UCSD-AML1 (cell line): ENCODE results near the gene PTPN3.

Experiments used
- DNase-seq: peaks from one replicate; lab custom pipeline; 2025; ENCODE audit not compliant: unreplicated experiment; lab: John Stamatoyannopoulos, UW

PTPN3 gene

DNA sequence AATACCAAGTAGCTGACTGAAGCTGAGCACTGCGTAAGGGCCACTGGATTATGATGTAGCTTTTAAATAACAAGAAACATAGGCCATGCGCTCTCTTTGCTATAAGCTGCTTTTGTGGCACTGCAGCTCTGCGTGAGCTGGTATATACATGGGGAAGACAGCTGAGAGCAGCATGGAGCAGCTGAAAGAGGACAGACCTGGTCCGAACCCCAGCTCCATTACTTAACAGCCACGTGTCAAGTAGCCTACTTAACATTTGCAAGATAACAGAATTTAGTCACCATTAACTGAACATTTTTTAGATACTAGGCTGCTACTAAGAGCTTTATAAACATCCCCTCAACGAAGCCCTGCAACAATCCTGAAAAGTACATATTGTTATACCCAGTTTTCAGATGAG, 69.3 kb downstream of the PTPN3 start:
- DNase-seq, result no peak

DNA sequence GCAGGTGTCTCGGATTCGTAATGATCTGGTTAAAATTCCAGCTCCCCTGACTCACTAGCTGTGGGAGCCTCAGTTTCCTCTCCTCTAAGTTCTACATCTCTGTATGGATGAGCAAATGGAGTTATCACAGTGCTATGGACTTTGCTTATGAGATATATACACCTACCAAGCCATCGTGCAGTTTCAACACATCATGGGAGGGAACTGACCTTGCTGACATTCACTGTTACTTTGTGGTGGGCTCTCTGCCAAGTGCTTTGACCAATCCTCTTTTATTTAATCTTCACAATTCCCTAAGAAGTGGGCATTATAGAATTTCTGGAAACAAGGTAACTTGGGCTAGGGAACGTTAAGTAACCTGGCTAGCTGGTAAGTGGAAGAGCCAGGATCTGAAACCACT, 70.2 kb downstream of the PTPN3 start:
- no peak for DNase-seq

DNA sequence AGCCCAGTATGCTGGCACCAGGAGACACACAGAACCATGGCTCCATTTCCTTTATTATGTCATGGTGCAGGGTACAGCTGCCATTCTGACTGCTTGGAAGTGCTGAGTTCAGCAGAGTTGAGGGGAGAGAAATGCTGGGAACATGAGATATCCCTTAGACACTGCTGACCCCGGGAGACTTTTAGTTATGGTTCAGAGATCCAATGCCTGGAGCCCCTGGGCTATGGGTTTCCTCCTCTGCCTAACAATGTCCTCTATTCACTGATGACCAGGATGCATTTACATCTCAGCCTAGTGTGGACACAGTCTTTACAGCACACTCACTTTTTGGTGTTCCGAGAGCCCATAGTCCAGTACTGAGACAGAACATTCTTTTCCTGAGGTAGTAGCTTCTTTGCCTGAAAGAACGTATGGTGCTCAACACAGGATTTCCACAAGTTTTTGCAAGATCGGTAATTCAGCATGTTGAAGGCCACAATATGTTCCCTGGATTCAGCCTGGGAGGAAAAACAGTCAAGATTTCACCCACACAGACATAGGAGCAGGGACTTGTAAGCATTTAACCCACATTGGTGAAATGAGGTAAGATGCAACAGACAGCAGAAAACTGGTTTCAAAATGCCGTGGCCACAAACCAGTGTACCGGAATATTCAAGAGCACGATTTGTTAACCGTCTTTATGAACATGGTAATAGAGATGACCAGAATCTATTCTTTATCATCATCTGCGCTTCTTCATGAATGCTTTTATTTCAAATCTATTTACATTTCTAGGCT, 71.3 kb downstream of the PTPN3 start:
- DNase-seq, result no peak

DNA sequence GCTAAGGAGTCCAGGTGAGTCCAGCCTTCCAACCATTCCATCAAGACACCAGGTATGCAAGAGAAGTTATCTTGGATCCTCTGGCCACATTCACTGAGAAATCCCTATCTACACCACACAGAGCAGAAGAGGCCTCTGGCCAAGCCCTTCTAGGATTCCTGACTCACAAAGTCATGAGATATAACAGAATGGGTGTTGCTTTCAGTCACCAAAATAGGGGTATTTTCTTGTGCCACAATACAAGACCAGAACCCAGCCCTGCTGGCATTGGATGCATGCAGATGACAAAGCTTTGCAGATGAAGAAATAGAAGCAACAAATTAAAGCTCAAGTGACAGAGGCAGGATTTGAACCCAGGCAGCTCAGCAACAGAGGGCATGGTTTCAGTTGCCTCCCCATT, 73.5 kb downstream of the PTPN3 start:
- no peak for DNase-seq

- no peak for DNase-seq
These were observed 74.2 kb downstream of the PTPN3 start for GRCh38 chr9:109423877-109424276.

DNA sequence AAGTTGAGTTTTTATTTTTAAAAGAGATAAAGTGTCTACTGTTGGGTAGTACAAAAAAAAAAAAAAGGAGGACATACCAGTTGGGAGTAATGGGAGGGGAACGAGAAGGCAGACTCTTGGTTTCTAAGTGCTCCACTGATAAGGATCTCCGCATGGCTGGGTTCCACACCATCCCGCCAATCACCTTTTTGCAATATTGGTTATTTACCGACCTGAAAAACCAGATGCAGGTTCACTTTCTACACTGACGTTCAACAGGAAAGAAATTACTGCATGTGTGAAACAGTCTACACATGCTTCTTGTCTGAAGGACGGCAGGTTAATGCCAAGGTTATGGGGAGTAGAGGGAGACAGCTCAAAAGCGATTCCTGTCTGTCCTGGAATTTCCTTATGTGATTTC, 75.5 kb downstream of the PTPN3 start:
- no peak for DNase-seq

DNA sequence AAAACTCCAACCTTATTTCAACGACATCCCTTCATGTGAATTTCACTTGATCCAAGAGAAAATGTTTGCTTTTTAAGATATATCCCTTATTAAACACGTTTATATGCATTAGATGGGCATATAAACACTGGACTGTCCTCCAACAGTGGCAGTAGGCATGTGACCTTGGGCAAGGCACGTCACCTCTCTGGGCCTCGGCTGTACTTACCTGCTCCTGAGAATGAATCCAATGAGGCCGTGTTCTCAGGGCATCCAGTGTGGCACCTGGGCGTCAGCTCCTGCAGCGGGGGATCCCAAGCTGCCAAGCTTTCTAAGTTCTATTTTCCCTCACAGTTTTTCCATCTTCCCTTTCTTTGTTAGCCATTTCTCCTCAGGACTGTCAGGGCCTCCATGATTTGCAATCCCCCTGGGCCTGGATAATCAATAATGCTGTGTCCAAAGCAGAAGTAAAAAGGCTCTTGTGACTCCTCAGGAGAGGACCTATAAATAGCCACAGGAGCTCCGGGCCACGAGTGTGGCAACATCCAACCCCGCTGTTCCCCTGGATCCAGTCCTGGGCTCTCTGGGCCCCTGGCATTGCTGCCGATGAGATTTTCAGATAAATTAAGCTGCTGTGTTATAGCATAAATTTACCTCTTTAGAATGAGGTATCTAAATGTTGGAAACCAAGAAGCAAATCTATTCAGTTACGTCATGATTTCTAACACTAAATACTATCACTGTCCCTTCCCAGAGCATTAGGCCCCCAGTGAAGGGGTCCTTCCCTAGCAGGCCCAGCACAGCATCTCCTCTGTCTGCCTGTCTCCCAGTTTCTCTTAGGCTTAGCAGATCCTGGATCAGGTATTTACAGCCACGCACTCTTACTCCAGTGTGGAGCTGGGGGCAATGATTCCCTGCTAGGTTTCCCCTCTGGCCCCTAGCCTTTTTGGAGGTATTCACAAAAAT, 76.8 kb downstream of the PTPN3 start:
- no peak for DNase-seq

DNA sequence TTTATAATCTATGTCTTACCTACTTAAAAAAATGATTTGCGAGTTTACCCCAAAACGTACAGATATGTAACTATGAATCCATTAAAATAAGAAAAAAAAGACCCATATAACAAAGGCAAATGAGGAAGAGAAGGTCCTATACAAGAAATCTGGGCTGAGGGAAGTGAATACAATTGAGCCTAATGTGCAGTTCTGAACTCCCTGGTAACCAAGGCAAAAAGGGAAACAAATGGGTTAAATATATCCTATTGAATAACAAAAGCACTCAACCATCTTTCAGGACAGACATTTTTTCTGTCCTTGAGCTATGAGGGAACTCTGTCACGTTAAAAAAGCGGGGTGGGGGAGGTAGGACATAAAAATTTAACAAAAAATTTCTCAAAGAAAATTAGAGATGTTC, 78.6 kb downstream of the PTPN3 start:
- DNase-seq, result no peak

DNA sequence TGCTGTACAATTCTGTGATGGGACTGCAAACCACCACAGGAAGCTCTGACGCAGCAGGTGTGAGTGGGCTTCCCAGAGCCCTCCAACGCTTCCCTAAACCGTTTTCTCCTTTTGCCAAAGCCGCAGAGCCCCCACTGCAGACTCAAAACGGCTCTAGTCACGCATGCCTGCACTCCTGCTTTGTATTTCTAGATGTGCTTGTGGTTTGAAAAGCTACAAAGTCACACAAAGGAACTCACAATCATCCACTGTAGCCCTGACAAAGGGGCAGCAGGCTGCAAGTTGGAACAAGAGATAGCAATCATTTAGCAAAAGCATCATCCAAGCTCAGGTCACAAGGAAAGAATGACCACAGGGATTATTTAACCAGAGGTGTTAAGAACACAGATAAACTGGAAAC, 79.3 kb downstream of the PTPN3 start:
- no peak for DNase-seq

DNA sequence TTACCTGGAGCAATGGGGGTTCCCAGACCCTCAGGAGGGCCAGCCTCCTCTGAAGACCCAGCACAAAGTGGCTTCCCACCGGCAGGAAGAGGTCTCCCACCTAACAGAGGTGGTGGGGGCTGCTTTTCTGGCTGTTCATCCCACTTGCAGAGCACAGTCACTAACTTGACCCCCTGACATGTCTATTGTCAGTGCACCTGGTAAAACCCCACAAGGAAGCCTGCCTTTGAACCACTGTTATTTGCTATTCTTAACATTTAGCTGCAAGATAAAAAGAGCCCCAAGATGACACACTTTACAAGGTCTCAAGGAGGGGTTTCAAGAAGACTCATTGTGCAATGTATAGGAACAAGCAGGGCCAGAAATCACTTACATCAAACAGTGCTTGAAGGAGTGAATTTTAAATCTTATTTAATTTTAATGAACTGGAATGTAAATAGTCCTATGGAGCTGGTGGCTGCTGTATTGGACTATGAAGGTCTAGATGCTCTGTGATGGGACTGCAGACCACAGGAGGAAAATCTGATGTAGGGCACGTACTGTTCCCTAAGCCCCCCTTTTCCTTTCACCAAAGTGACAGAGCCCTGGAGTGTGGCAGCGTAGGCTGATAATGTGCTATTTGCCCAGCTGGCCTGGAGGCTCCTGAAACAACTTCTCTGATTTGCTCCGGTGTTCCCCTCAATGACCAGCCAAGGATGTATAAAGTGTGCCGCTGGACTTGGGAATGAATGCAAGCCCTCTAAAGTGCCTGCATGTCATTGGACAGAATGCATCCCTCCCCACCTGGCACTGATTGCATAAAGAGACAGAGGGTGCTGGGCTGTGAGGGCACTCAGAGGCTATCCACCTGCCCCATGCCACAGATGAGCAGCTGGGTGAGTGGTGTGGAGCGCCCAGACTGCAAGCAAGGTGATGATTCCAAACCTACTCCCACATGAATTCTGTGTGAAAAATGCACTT, 80.2 kb downstream of the PTPN3 start:
- no peak for DNase-seq

GRCh38 chr9:109417054-109417453, 81.1 kb downstream of the PTPN3 start:
- DNase-seq, result no peak

GRCh38 chr9:109416135-109416706, 81.9 kb downstream of the PTPN3 start:
- no peak for DNase-seq

DNA sequence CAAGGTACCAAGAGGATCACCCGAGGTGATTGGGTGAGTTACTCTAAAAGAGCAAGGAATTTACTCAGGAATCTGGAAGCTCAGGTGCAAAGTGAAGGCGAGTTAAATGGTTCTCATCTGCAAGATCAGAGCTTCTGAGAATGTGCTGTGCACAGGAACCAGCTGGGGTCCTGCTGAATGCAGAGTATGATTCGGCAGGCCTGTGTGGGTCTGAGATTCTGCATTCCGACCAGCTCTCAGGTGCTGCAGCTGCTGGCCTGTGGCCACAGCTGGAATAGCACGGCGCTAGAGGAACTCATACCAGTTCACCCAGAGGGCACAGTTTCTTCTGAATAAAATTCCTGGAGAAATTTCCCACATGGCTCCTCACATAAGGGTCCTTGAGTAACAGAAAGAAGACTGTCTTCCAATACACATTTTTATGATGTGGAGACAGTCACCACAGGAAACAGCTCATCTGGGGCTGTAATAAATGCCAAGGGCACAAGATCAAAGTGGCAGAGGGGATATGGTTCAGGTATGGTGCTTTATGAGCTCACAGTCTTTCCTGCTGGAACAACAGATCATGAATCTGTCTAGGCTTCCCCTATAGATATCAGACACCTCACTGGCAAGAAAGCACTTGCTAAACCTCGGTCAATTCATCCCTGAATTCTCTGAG, 83.9 kb downstream of the PTPN3 start:
- no peak for DNase-seq

- DNase-seq, result no peak
These were observed 86.2 kb downstream of the PTPN3 start for GRCh38 chr9:109411798-109412352.

DNA sequence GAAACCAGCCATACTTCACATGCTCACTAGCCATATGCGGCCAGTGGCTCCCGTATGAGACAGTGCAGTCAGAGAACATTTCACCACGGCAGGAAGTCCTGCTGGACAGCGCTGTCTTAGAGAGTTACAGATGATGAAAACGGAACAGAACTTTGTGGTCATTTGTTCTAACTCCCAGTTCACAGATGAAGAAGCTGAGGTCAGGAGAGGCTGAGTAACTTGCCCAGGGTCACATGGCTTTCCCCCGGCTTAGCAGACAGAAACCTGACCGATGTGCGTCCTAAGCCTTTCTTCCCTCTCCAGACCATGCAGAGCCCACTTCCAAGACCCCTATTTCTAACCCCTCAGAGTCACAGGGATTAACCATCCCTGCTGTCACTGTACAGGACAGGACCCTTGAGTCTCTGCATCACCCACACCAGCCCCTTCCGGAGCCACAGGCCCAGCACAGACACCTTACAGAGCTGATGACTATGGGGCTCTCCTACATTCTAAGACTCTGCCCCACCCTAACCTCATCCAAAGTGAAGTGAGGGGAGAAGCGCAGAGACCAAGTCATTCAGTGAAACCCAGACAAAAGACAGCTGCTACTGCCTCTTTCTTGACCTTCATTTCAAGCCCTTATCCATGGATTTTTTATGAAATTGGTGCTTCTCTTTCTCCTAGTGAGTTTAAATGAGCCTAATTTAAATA, 86.9 kb downstream of the PTPN3 start:
- DNase-seq, result no peak

GRCh38 chr9:109409773-109410397, 88.2 kb downstream of the PTPN3 start:
- no peak for DNase-seq

GRCh38 chr9:109408759-109409462, 89.2 kb downstream of the PTPN3 start:
- DNase-seq, result no peak

DNA sequence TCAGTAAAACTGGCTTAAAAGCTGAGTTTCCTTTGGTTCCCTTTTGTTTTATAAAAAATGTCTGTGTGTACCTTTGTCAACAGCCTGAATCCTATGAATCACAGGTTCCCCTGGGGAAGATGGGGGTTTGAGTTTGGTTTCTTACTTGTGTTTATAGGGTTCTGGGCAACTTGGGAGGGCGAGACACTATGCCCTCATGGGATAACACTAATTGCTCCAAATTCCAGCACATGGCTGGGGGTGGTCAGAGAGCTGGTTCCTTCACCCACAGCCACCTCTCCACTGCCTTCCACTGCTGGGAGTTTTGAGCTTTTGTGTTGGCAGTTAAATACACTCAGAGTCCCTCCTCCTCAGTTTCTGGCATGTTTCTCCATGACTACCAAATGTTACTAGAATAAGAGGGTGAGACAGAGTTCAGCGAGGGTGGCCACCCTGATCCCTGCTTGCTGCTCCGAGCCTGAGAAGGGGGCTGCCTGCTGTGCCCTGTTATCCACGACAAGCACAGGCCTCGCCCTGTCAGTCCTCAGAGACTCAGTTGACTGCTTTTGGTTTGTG, 94.3 kb downstream of the PTPN3 start:
- no peak for DNase-seq
